ENCODE data around the gene IKZF4. TPM values are rescaled to one million over a fixed set of nuclear protein-coding genes. Genes with fewer than 3 reads are reported as not detected.

The IKZF4 gene
- total and polyA plus RNA-seq, 2 of the 8 experiments (the other 6 are each of a cell fraction or from before 2014, with no cell fraction given) = 8.0 to 13.3 TPM

GRCh38 chr12:56041552-56042429 is 20.9 kb downstream of the IKZF4 start, which contains the start of gene RPS26 (continued):
- TF ChIP-seq RNF2 (IDR thresholded peaks at IDR 0.05; ENCODE audit: borderline replicate concordance, low read depth, low read length, missing control alignments, poor library complexity, severe bottlenecking) (no peak), RBBP5 (IDR thresholded peaks at IDR 0.05; ENCODE audit: borderline replicate concordance, low read depth, low read length) (0 out of 2 replicates have a peak, but pooled peaks have one; percentile 27), CHD1 (IDR thresholded peaks at IDR 0.05; ENCODE audit: low read depth, low read length) (0 out of 2 replicates have a peak, but pooled peaks have one; percentile 36), ATF2 (IDR thresholded peaks at IDR 0.05; ENCODE audit: low read length) (peak; percentile 92), NANOG (IDR thresholded peaks at IDR 0.05; ENCODE audit: insufficient read depth, low read depth, low read length, poor library complexity, severe bottlenecking) (no peak), GTF2F1 (IDR thresholded peaks at IDR 0.05; ENCODE audit: borderline replicate concordance, low read depth, low read length) (0 out of 2 replicates have a peak, but pooled peaks have one; percentile 85), POLR2A (IDR thresholded peaks at IDR 0.05; ENCODE audit: control extremely low read depth in 1 of 2, low read depth in 2 of 2, low read length in 2 of 2) (peak; percentile 98 to 99), FOSL1 (IDR thresholded peaks at IDR 0.05; ENCODE audit: insufficient read depth, low read depth, low read length) (no peak), CHD2 (IDR thresholded peaks at IDR 0.05; ENCODE audit: low read length) (peak; percentile 94), SIN3A (conservative IDR thresholded peaks at IDR 0.05 in 1 of 2, IDR thresholded peaks at IDR 0.05 in 1 of 2; ENCODE audit: low read depth in 1 of 2, low read length in 2 of 2) (peak in 1 of 2 experiments; percentile 88; a peak in 1 of 4 replicates)

Measured in H1 (cell line).